Stimulated activated CD8-positive, alpha-beta memory T cell treated with anti-CD3 and anti-CD28 coated beads, Interleukin-2, amount 100 ng/mL, for 1 hour (primary cell): Measurements from ENCODE around the gene ARIH2.
A peak's percentile ranks its signal among the peaks of the same experiment; 100 is the strongest.
"Not testable (repeated sequence)": the region's sequence is repeated elsewhere in the genome, so short reads cannot be mapped to it uniquely, and the experiment has no call there.

Source experiments
- DNase-seq, 2 donors: peaks; one replicate each; pipeline ENCODE4 v3.0.0-alpha.2; 2020; ENCODE audit warnings: low read depth in 2 of 2

ARIH2 gene

DNA sequence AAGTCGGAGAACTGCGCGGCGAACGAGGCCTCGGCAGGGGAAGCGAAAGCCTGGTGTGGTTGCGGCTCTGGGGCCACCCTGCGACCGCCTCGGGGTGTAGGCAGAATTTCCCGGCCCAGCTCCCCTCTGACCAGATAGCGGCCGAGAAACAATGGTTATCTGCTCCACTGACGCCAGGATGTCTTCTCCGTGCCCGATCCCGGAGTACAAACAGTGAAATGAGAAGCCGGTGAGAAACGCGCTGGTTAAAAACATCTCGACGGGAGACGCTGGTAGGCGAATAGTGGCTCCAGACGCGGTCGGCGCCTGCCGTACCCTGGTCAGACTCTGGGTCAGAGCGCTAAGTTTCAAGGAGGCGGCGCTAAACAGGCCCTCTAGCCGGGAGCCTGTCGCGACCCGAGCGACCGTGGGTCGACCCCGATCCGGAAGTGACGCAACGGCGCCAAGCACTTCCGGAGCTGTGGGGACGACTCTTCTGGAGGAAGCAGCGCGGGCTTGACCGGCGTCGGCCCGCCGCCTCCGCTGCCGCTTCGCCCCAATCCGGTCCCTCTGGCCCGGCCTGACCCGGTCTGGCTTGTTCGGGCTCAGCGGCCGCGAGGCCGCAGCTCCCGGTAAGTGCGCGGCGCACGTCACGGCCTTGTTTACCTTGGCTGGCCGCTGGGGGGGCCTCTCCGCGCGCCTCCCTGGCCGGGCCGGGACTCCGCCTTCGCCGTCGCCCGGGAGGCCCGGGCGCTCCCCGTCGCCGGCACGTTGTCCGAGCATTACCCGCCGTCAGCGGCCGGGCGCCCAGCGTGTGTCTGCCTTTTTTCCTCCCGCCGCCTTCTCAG lies at the start of gene ARIH2:
Gene ARIH2 (plus strand): TSS at position 455 of the 827 bp plus-strand sequence. CDS start 8,717 bp downstream, outside the sequence.
- peak; percentile 73 to 74 for DNase-seq

DNA sequence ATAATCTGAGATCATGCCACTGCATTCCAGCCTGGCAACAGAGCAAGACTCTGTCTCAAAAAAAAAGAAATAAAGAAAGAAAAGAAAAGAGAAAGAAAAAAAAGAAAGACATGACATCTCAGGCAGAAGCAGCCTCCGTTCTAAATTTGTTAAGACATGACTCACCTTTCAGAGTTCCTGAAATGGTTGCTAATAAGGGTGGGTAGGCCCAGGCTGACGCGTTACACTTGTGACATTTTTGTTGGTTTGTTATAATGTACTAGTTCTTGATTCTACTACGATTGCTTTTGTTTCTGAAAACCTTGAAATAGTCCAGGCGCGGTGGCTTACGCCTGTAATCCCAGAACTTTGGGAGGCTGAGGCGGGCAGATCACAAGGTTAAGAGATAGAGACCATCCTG lies 41.0 kb upstream of the ARIH2 start:
- DNase-seq: no peak

DNA sequence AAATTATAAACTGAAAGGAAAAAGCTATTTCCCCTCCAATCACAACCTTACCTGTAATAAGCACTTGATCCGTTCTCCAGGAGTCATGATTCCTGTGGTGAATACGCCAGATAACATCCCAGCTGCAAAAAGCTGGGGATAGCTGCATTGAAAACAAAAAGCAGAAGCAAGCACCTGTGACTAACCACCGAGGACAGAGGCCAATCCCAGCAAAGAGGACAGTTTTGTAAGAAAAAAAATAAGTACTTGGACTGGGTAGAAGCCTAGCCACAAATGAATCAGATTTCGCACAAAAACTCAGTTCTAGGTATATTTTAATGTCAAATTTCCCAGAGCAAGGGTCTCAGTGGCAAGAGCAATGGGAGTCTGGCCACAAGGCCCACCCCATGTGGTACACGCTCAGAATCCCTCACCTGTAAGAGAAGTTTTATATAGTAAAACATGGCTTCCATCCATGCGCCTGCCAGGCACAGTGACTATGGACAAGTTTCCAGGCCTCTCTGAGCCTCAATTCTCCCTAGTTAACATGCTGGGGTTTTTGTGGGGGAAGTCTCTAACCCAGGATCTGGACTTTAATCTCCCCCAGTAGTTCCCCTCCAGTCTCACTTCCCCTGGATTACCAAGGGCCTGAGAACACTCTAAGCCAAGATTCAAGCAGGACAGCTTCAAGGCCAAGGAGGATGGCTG lies 39.2 kb upstream of the ARIH2 start:
- no peak for DNase-seq

DNA sequence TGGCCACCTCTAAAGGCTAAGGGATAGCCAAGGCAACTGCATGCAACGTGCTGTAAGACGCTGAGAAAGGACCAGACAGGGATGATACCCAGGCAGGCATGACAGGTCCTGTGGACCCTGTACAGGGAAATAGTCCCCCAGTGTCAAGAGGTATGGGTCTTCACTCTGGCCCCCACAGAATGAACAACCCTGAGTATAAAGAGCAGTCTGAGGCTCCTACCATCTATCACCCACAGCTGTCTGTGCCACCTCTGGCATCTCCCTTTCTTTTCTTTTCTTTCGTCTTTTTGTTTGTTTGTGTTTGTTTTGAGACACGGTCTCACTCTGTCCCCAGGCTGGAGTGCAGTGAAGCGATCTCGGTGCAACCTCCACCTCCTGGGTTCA lies 38.7 kb upstream of the ARIH2 start:
- no peak for DNase-seq

DNA sequence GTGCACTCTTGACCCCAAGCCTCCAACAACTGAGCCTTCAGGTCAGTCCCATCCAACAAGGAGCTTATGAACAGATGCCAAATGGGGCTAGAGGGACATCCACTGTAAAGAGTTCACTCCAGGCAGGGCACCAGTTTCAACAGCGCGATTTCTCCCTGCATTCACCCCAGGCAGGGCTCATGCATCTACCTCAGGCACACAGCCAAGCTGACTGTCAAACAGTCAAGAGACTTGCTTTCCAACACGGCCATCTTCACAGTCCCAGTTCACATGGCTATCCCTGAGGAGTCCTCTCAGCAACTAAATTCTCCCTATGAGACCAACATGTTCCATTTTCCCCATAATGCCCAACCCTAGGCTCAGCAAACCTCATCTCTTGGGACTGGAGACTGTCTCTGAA lies 37.6 kb upstream of the ARIH2 start:
- no peak for DNase-seq

DNA sequence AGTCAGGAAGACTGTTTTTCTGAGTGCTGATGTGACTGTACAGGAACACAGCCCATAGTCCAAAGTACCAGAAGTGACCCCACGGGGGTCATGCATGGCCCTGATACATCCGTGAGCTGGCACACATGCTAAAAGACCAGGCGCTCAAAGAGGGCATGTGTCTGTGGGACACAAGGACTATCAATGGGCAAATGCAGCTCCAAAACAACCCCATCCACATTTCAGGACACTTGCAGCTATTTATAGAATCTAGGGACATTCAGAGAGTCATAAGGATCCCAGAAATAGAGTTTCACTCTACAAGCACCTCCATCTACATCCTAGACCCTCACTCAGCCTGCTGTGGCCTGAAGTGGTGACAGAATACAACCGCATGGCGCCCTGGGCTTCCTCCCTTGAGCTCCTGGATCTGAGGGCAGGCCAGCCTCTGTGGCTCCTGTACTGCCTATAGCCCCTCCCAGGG lies 37.0 kb upstream of the ARIH2 start:
- no peak for DNase-seq

DNA sequence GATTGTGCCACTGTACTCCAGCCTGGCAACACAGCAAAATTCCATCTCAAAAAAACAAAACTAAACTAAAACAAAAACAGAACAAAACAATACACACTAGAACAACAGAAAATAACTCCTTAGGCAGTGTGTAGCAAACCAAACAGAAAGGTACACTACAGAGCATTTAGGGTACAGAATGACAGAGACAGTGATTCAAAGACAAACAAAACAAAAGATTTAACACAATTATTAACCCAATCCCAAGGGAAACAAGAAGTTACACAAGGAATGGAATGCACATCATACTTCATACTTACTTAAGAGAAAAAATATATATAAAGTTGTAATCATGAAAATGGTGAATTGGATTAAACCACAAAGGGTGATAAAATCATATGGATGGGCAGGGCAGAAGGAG lies 32.9 kb upstream of the ARIH2 start:
- no peak for DNase-seq

DNA sequence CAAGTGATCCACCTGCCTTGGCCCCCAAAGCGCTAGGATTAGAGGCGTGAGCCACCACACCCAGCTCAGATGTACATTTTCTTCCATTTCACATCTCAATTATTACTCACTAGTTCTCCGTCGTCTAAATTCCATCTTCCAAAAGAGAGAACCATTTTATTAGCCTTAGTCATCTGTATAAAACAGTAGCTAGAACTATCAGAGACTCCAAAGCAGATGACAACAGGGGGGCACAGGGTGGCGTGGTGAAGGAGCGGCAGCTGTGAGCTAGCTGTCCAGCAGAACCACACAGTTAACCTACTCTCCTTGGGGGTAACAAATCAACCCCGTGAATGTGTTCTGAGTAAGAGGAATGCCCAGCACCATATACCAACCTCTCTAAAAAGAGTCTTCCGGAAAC lies 27.0 kb upstream of the ARIH2 start:
- DNase-seq: no peak

DNA sequence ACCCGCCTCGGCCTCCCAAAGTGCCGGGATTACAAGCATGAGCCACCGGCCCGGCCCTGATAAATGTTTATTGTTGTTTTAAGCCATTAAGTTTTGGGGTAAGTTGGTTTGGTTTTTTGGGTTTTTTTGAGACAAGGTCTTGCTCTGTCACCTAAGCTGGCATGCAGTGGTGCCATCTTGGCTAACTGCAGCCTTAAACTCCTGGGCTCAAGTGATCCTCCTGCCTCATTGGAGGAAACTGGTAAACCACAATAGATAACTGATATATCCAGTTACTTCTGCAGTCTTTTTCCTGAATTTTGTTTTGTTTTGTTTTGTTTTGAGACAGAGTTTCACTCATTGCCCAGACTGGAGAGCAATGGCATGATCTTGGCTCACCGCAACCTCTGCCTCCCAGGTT lies 24.1 kb upstream of the ARIH2 start:
- DNase-seq: no peak

DNA sequence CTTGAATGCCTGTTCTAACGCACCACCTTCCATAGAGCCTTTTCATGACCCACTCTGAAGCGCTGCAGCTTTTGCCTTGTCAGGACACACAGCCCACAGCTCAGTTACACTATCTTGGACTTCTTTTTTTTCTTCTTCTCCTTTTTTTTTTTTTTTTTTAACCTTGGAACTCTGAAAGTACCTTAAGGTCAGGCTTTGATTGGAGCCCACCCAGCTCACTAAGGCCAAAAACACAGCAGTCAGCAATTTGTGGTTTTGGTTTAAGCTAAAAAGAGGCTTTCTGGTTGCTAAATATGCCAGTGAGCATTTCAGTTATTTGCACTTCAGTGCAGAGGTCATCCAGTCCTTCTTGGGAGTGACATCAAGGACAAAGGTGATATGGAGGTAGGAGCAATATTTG lies 21.7 kb upstream of the ARIH2 start:
- DNase-seq: no peak

DNA sequence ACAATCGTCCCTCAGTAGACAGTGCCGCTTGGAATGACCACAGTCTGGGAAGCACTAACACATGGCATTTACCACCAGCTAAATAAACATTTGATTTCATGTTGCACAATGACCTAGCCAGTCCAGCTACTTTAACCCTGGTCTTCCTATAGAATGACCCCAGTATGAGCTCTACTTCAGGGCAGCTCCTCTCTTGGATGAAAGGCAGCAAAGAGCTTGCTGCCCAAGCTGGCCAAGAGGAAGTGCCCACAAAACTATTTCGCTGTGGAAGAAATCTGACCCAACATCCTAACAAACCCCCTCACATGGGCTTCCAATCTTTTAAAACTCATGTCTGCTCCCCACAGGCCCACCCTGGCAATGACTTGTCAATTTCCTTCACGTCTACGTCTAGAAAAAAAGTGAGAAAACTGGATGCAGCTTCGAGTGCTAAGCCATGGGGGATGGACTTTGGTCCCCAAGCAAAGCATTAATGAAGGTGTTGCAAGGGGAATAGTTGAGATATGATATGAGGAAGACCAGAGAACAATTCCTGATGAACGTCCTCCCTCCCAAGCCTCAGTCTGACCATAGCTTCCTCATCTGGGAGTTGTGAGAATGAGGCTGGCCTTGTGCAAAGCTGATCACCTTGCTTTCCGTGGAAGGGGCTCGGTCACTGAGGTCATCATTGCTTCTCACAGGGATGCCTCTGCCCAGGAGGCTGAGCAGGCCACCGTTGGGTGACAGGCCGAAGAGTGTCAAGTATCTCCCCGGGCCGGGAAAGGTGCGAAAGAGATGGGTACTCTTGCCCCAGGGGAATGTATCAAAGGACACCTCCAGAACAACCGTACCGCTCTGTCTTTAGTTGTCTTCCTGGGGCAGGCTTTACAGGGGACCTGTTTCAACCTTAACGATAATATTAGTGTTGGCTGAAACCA lies 20.9 kb upstream of the ARIH2 start:
- no peak for DNase-seq

DNA sequence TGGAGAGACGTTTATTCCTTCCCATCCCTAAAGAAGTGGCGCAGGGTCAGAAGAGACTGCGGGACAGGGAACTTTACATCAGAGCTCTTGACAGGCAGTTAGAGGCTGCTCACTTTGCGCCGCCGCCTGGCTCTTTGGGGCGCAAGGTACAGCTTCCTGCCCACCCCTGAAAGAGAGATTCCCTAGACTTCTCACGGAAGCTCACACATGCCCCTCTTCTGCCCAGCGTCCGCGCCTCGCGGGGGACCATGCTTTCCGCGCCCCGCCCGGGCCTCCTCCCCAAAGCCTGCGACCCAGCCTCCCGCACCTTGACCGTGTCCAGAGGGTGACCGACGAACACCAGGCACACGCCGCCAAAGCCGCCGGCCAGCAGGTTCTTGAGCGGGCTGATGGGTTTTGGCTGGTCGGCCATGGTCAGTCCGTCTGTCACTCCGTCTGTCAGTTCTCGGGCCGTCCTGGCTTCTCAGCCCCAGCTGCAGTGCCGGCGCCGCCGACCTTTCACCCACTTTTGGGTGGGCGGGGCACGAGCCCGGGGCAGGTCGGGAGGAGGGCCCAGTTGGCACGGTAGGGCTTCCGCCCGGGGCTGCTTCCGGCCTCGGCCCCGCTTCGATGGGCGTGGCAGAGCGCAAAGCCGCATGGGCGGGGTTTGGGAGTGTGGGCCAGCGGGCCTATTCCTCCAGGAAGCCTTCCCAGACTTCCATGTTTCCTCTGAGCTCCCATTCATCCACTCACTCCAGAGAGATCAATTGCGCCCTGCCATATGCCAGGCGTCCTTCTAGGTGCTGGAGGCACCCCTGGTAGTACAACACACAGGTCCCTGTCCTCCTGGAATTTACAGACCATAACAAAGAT lies 20.0 kb upstream of the ARIH2 start, which contains the start of gene SLC25A20:
Gene SLC25A20 (minus strand): TSS at position 500 of the 852 bp plus-strand sequence. CDS start 88 bp downstream, at position 412.
- peak; percentile 79 to 83 for DNase-seq

DNA sequence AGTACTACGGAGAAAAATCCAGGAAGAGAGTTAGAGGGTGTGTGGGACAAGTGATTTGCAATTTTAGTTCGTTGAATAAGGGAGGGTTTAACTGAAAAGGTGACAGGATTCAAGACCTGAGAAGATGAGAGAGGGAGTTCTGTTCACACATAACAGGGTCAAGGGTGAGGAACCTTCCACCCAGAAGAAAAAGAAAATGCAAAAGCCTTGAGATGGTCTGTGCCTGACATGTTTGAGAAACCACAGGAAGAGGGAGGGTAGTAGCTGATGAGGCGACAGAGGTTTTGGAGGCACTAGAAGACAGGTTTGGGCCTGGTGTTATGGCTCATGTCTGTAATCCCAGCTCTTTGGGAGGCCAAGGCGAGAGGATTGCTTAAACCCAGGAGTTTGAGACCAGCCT lies 19.4 kb upstream of the ARIH2 start:
- DNase-seq: no peak

DNA sequence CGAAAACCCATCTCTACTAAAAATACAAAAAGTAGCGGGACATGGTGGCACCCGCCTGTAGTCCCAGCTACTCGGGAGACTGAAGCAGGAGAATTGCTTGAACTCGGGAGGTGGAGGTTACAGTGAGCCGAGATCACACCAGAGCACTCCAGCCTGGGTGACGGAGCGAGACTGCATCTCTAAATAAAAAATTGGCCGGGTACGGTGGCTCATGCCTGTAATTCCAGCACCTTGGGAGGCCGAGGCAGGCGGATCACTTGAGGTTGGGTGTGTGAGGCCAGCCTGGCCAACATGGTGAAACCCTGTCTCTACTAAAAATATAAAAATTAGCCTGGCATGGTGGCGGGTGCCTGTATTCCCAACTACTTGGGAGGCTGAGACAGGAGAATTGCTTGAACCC lies 11.6 kb upstream of the ARIH2 start:
- DNase-seq: not testable (repeated sequence)

DNA sequence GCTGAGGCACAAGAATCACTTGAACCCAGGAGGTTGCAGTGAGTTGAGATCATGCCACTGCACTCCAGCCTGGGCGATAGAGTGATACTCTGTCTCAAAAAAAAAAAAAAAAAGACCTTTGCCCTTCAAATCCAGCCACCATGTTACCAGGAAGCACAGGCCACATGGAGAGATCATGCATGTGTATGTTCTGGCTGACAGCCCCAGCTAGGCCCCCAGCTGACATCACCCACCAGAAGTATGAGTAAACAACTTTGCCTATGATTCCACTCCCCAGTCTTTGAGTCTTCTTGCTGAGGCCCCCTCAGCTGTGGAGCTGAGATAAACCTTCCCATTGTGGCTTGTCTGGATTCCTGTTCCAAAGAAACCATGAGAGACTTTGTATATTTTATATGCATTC lies 3.3 kb upstream of the ARIH2 start:
- no peak for DNase-seq

DNA sequence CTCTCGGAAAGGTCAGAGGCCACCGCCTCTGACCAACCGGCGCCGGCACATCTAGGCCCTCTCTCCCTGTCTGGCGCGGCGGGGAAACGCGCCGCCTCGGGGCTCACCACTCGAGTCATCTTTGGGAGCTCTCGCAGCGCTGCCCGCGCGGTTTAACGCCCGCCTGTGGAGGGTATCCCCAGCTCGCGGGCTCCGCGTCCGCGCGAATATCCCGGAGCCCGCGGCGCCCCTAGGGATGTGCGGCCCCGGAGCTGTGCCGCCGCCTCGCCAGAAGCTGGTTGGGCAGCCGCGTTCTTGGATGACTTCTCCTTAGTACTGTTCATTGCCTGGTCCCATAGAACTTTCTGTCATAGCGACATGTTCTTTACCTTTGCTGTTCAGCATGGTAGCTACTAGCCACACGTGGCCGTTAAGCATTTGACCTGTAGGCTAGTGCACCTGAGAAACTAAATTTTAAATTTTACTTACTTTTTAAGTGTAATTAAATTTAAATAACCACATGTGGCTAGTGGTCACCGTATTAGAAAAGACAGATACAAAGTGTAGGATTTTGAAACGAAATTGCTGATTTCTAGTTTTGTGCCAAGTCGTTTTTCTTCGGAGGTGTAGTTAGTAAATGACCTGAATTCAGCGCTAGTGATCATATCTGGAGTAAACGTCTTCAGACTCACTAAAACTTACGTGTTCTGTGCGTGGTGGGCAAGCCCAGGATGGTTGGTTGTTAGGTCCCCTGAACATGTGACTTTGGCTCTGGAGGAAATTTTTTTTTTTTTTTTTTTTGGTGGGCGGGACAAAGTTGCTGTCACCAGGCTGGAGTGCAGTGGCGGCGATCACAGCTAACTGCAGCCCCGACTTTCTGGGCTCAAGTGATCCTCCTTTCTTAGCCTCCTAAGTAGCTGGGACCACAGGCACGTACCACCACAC lies 835 bp downstream of the ARIH2 start:
- peak; percentile 10 to 16 for DNase-seq

DNA sequence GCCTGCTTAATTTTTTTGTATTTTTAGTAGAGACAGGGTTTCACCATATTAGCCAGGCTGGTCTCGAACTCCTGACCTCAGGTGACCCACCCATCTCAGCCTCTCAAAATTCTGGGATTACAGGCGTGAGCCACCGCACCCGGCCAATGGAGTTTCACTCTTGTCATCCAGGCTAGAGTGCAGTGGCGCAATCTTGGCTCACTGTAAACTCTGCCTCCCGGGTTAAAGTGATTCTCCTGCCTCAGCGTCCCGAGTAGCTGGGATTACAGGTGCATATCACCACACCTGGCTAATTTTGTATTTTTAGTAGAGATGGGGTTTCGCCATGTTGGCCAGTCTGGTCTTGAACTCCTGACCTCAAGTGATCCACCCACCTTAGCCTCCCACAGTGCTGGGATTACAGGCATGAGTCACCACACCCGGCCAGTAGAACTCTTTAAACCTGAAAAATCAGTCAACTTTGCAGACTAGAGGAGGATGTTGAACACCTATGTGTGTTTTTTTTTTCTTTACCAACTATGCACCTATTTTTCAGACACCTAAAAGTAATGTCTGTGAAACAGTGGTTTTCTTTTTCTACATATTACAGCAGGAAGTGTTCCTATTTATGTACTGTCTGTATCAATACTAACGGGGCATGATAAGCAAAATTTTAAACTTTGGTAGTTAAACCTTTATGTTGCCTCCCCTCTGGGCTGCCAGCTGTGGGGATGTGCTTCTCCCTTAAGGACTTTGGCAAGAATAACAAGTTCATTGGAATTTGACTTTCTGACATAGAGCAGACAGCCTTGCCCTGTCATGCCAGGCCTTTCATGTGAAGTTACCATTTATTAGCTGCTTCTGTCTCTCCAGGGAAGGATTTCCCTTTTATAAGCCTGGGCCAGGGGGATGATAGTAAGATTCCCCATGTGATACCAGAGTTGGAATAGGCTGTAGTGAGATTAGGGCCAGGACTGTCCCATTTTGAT lies 8.1 kb downstream of the ARIH2 start:
- DNase-seq: no peak

DNA sequence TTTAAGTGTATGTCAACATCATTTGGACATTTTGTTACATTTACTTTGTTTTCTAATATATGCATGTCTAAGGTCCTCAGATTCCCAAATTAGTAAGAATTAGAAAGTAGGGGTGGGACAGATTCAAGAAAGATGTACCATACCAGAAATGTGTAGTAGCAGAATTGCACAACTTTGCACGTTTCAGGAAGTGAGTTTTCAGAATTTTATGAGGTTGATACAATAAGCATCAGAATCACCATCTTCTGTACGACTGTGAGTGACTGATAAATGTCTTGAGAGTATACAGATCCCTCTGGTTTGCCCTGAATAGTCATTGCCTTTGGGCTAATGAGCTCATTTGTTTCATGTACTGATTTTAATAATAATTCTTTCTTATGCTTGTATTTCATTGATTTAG lies 9.3 kb downstream of the ARIH2 start:
- DNase-seq: no peak

DNA sequence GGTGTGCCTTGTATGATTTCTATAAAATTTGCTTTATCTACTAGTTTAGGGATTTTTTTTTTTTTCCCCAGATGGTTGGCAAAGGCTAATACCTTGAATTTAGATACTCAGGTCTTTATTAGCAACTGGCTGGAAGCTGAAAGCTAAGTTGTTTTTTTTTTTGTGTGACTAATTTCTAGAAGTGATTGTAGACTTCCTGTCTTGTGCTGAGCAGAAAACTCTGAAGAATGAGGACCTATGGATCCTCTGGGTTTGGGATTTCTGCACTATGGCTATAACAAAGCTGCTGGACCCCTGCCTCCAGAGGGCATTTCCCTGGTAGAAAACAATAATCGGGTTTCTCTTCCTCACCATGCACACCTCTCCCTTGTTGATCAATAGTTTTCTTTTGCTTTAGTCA lies 10.0 kb downstream of the ARIH2 start:
- no peak for DNase-seq
